Measurements from ENCODE around the gene FOXF2.

The FOXF2 gene

DNA sequence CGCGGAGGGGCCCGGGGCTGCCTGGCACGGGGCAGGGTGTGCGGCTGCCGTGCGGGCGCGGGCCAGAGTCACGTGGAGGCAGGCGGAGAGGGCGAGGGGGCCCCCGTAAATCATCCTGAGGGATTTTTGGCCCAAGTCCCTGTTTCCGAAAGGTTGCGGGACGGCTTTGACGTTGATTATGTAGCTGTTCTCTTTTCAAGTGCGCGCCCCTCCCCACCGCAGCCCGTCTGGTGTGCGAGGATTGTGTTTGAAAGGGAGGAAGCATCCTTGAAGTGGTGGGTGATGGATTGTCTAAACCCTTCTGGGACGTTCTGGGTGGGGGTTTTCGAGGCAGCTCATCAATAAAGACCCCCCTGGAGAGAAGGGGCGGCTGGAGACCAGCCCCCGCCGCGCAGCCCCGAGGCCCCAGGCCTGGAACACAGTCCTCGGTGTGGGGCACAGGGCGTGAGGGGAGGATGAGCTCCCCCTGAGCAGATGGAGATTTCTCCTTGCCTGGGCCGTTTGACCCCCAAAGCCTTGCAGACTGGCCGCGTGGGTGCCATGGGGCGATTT lies 7.0 kb upstream of the FOXF2 start:
- Histone ChIP-seq H4K20me1 (ENCODE audit: insufficient read depth, low read length, poor library complexity, severe bottlenecking) (no peaks in the 10 kb centered on the region), H3K79me2 (ENCODE audit: insufficient read depth, low read length) (no peaks in the 10 kb centered on the region), H3K4me1 (ENCODE audit: insufficient read depth, low read length, poor library complexity, severe bottlenecking) (no peaks in the 10 kb centered on the region), H3K4me3 (ENCODE audit: low read length, poor library complexity, severe bottlenecking) (no peak overlapping the region), H3K4me2 (ENCODE audit: low read depth, low read length, poor library complexity, severe bottlenecking) (no peak overlapping the region), H3K27me3 (ENCODE audit: insufficient read depth, low read length, poor library complexity, severe bottlenecking) (no peaks in the 10 kb centered on the region), H2AFZ (ENCODE audit: low read length) (no peak overlapping the region), H3K36me3 (ENCODE audit: insufficient read depth, low read length) (no peaks in the 10 kb centered on the region), H3K9ac (ENCODE audit: low read depth, low read length, poor library complexity, severe bottlenecking) (no peak overlapping the region), H3K9me3 (ENCODE audit: insufficient read depth, low read depth, low read length) (peaks cover 2% of the 10 kb centered on the region; the same call in 1 of the 2 replicates), H3K9me2 (replicated peaks; ENCODE audit: low read depth, low read length) (no peaks in the 10 kb centered on the region), H3F3A (ENCODE audit: low read depth) (no peaks in the 10 kb centered on the region)
- no peak for TF ChIP-seq EZH2phosphoT487 (IDR thresholded peaks at IDR 0.05; ENCODE audit: borderline replicate concordance)
- TF ChIP-seq CTCF (conservative IDR thresholded peaks at IDR 0.05; ENCODE audit: low read length) = no peak

DNA sequence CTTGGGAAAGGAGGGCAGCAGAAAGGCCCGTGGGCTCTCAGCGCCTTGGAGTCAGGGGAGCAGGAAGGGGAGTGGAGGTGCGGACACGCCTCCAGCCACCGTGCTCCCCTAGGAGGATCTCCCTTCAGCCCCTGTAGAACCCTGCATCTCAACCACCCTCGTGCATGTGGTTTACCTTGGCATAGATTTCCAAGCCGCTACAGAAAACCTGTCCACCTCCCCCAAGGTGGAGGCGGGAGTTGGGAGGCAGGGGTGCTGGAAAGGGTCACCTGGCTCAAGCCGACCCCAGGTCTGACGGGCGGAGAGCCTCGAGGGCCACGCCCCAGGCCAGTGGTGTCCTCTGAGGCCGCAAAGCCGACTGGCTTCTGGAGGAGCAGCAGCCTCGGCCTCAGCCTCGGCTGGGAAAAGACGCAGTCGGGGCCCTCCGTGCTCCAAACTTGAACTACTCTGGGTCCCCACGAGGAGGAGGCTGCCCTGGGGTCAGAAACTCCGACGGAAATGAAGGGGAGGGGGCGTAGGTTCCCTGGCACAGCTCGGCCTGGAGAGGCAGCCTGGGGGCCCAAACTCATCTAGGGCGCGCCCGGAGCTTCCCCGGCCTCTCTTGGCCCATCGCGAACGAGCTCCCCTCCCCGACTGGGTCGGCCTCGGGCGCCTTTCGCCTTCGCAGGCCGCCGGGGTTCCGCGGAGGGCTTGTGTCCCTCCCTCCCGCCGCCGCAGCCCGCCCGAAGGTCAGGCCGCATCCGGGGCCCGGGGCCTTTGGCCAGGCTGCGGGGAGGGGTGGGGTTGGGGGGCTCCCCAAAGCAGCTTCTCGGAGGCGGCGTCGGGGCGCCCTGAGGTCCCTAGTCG lies 6.3 kb upstream of the FOXF2 start:
- no peaks in the 10 kb centered on the region for H3K79me2 ChIP-seq (ENCODE audit: insufficient read depth, low read length)
- H3K9ac ChIP-seq (ENCODE audit: low read depth, low read length, poor library complexity, severe bottlenecking) = no peak overlapping the region
- H3K27me3 ChIP-seq (ENCODE audit: insufficient read depth, low read length, poor library complexity, severe bottlenecking) = no peaks in the 10 kb centered on the region
- H3F3A ChIP-seq (ENCODE audit: low read depth) = no peaks in the 10 kb centered on the region
- no peak for TF ChIP-seq CTCF (conservative IDR thresholded peaks at IDR 0.05; ENCODE audit: low read length)
- TF ChIP-seq EZH2phosphoT487 (IDR thresholded peaks at IDR 0.05; ENCODE audit: borderline replicate concordance) = no peak
- no peak overlapping the region for H3K4me2 ChIP-seq (ENCODE audit: low read depth, low read length, poor library complexity, severe bottlenecking)
- no peaks in the 10 kb centered on the region for H3K9me2 ChIP-seq (replicated peaks; ENCODE audit: low read depth, low read length)
- H3K4me1 ChIP-seq (ENCODE audit: insufficient read depth, low read length, poor library complexity, severe bottlenecking) = no peaks in the 10 kb centered on the region
- H2AFZ ChIP-seq (ENCODE audit: low read length) = no peak overlapping the region
- H3K36me3 ChIP-seq (ENCODE audit: insufficient read depth, low read length) = no peaks in the 10 kb centered on the region
- H3K9me3 ChIP-seq (ENCODE audit: insufficient read depth, low read depth, low read length) = peaks cover 2% of the 10 kb centered on the region; the same call in 1 of the 2 replicates
- no peaks in the 10 kb centered on the region for H4K20me1 ChIP-seq (ENCODE audit: insufficient read depth, low read length, poor library complexity, severe bottlenecking)
- H3K4me3 ChIP-seq (ENCODE audit: low read length, poor library complexity, severe bottlenecking) = no peak overlapping the region

DNA sequence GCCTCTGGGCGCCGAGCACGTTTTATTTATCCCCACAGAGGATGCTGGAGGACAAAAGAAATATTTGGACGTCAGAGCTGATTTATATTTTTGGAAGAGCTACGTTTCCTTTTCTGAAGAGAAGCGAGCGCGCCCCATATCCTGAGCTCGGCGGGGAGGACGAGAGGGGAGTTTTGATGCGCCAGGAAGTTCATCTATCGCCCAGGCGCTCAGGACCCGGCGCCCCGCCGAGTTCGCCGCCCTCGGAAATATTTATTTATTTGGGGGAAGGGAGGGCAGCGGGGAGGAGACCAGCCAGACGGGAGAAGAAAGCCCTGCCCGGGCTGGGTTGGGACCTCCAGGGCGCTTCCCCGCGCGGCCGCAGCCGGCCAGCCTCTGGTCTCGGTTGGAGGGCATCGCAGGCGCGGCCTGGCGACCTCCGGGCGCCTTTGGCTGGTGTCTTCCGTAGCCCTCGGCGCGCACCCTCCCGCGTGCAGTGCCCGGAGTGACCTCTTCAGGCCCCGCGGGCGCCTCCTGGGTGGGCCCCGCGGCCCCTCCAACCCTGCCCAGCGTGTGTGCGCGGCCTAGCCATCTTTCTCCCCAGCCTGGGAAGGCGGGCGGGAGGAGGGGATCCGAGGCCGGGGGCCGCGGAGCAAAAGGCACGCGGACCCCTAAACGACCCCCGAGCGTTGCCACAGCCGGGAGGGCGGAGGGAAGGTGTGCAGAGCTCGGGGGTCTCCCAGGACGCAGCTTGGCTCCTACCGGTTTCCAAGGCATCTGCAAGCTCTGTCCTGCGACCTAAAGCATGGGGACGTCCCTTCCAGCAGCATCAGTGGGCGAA lies 5.4 kb upstream of the FOXF2 start:
- Histone ChIP-seq H3K4me1 (ENCODE audit: insufficient read depth, low read length, poor library complexity, severe bottlenecking) (no peaks in the 10 kb centered on the region), H3K9me3 (ENCODE audit: insufficient read depth, low read depth, low read length) (peaks cover 2% of the 10 kb centered on the region; the same call in 1 of the 2 replicates), H3K4me2 (ENCODE audit: low read depth, low read length, poor library complexity, severe bottlenecking) (no peak overlapping the region), H3K79me2 (ENCODE audit: insufficient read depth, low read length) (no peaks in the 10 kb centered on the region), H3K9ac (ENCODE audit: low read depth, low read length, poor library complexity, severe bottlenecking) (no peak overlapping the region), H3K36me3 (ENCODE audit: insufficient read depth, low read length) (no peaks in the 10 kb centered on the region), H3K4me3 (ENCODE audit: low read length, poor library complexity, severe bottlenecking) (no peak overlapping the region), H2AFZ (ENCODE audit: low read length) (no peak overlapping the region), H3K27me3 (ENCODE audit: insufficient read depth, low read length, poor library complexity, severe bottlenecking) (no peaks in the 10 kb centered on the region), H4K20me1 (ENCODE audit: insufficient read depth, low read length, poor library complexity, severe bottlenecking) (no peaks in the 10 kb centered on the region), H3K9me2 (replicated peaks; ENCODE audit: low read depth, low read length) (no peaks in the 10 kb centered on the region), H3F3A (ENCODE audit: low read depth) (no peaks in the 10 kb centered on the region)
- TF ChIP-seq EZH2phosphoT487 (IDR thresholded peaks at IDR 0.05; ENCODE audit: borderline replicate concordance) (no peak), CTCF (conservative IDR thresholded peaks at IDR 0.05; ENCODE audit: low read length) (no peak)
